COLO668 (cell line): ENCODE measurements around the gene ZNRF2.

Experiments used
- DNase-seq: peaks from one replicate; lab custom pipeline; 2025; ENCODE audit not compliant: unreplicated experiment; lab: John Stamatoyannopoulos, UW

ZNRF2 gene

GRCh38 chr7:30284298-30285066, at the start of gene ZNRF2:
TSS of gene ZNRF2 (plus strand) at chr7:30284597. CDS start at chr7:30285358, 761 bp downstream.
- peak; percentile 100 for DNase-seq

- DNase-seq: peak; percentile 84
These were observed 47.1 kb upstream of the ZNRF2 start for GRCh38 chr7:30237271-30237695.

DNA sequence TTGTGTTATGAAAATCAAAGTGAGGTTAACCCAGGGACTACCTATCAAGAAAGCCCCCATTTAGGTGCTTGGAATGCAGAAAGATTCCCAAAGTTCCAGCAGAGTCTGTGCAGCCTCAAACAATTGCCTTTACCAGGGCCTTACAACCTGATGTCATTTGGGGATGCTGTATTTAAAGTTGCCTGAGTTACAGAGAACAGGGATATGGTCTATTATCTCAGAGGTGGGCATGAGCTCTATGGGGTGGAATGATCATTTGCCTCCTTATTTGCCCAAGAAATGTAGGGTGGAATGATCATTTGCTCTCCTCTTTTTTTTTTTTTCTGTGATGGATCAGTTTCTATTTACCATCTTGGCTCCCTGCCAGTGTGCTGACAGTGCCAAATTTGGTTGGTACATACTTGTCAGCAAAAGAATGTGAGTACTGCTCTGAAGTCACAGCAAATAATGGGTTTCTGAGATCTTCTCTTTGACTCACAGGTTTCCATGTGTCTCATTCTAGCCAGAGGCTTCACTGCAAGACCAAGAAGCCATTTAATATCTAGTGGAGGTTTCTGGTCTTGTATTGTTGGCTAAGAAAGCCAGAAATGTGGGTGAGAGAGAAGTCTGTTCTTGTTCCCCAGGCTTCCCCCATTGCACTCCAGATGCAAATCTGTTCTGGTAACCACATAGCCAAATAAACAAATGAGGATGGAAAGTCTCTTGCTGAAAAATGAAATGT, 45.5 kb upstream of the ZNRF2 start:
- DNase-seq: peak; percentile 89

GRCh38 chr7:30240106-30240800, 44.1 kb upstream of the ZNRF2 start:
- no peak for DNase-seq

DNA sequence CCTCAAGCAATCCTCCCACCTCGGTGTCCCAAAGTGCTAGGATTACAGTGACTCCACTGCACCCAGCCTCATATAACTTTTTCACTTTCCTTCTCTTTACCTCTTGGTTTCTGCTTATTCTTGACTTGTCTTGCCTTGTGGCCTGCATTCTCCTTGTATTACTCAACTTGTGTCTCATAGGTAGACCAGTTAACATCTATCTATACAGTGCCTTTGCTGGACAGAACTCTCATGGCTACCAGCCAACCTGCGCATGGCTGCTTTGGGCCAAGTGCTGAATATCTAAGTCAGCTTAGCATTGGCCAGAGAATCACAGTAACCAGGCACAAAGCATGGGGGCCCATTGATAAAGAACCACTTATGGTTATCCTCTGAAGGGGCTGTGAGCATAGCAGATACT, 42.6 kb upstream of the ZNRF2 start:
- no peak for DNase-seq

DNA sequence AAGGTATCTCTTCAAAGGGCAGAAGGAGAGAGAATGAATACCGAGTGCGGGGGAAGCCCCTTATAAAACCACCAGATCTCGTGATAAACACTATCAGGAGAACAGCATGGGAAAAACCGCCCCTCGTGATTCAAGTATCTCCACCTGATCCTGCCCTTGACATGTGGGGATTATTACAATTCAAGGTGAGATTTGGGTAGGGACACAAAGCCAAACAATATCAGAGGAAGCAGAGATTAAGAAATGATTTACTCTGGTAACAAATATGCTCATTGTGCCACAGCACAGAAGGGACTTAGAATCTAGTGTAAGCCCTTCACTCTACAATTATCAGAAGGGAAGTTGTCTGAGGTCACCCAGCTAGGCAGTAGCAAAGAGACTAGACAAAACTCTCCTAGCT, 40.1 kb upstream of the ZNRF2 start:
- no peak for DNase-seq

DNA sequence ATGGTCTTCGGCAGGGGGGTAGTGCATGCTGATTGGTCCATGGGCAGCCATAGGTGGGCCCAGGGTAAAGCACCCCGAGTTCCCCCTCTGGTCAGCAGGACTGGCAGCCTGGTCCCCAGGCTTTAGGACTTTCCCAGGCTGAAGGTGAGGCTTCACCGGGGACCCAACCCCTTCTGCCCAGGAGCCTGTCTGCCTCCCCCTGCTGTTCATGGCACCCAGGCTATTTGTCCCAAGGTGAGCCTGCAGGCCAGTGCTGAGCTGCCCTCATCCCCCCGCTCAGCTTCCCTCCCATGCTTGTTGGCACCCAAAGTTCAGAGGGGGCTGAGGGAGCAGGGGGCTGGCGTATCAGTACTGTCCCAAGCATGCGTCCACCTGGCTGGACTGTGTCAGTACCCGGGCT, 38.5 kb upstream of the ZNRF2 start:
- DNase-seq: no peak

DNA sequence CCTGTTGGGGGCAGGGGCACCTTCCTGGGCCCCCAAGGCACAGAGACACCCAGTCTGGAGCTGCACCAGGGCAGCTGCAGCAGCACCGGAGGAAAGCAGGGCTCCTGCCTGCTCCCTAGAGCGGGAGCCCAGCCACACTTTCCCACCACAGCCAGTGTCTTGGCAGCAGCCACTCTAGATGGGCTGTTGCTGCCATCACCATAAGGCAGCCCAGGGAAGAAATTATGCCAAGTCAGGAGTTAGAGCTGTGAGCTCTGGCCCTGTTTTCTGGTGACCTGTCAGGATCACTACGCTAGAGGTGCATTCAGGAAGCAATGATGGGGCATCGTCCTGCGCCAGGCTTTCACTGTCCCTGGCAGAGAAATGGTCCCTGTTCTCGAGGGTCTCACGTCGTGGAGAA, 38.0 kb upstream of the ZNRF2 start:
- no peak for DNase-seq

- DNase-seq: no peak
These were observed 36.6 kb upstream of the ZNRF2 start for GRCh38 chr7:30247541-30248401.

GRCh38 chr7:30249316-30249715, 35.1 kb upstream of the ZNRF2 start:
- no peak for DNase-seq

DNA sequence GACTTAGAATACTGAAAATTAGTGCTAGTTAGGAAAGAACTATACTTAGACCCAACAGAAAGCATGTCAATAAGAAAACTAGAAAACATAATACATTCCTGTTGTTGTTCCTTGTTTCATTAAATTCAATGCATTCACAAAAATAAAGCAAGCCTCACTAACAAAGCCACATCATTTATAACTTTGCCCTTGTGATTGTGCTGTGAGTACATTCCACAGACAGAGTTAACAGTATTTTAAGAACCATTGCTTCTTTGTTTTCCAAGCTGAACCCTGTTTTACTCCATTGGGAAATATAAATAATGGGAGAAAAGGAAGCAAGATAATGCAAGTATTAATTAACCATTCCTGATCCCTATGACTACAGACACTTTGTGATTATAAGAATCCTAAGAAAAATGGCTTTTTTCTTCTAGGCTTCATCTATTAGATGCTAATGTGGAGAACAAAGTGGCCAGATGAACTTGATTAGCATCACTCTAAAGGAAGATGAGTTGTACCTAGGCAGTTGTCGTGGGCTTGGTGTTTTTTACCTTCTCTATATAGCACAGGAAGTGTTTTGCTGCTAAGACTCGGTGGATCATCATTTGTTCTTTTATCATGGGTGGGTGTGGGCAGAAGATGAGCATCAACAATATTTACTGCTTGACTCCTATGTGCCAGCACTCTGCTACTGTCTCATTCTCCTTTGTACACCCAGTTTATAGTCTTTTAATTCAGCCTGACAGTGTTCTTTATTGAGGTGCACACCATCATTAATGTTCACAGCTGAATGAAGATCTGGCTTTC, 34.2 kb upstream of the ZNRF2 start:
- DNase-seq: no peak

DNA sequence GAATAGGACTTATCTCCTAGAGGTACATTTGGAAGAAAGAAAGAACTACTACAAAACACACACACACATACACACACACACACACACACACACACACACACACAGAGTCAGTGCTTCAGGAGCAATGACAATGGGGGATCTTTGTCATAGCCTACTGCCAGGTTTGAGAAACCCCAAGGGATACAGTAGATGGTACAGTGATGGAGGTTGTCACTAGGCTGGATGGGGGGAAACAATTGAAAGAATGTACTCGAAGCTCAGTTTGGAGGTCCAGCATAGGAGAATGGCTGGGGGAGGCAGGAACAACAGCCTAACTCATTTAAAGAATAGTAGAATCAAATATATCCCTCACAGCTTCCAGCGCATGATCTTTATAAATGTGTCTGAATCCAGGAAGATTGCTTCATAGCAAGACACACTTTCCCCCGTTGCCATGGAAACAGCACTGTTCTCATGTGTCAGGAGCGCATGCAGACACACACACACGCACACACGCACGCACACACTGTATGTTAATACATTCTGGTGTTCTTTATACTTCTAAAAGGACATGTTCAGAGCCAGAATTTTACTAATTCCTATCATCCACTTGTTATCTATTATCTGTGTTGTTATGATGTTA, 32.6 kb upstream of the ZNRF2 start:
- DNase-seq: no peak

GRCh38 chr7:30252885-30253795, 31.3 kb upstream of the ZNRF2 start:
- DNase-seq: peak; percentile 49

GRCh38 chr7:30253796-30254165, 30.6 kb upstream of the ZNRF2 start:
- DNase-seq: no peak

DNA sequence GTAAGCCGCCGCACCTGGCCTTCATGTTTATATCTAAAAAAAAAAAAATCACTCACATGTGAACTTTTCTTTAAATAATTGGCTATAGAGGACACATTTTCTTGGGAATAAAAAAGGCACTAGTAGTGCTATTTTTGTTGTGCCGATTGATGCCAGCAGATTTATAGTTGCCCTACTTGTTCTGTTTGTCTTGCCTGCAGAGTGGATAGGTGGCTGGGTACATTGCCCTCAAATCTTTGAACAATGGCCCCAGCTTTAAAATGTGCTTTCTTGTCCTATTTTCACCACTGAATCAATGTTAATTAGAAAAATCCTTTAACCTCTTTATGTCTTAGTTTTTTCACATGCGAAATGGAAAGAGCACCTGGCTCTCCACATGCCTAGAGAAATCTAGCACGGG, 30.1 kb upstream of the ZNRF2 start:
- no peak for DNase-seq

GRCh38 chr7:30254717-30255063, 29.7 kb upstream of the ZNRF2 start:
- no peak for DNase-seq

- DNase-seq: no peak
These were observed 29.2 kb upstream of the ZNRF2 start for GRCh38 chr7:30255064-30255769.

DNA sequence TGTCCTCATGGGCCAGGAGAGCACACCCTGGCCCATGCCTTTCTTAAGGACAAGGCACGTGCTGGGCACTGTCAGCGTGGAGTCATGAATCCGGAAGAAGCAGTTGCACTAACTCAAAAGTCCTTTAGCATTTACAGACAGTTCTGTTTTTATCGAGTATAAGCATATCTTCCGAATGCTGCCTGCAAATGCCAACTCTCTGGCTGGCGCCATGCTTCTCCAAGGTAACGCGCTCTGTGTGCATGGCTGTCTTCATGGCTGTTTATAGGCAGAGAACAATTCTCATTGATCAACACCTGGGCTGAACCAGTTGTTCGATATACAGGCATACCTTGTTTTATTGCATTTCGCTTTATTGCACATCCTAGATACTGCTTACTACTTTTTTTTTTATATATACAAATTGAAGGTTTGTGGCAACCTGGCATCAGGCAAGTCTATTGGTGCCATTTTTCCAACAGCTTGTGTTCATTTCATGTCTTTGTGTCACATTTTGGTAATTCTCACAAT, 28.0 kb upstream of the ZNRF2 start:
- no peak for DNase-seq
